Glomerular visceral epithelial cell (primary cell): ENCODE measurements around the gene TPX2.

Experiments
- DNase-seq: peaks from one replicate; pipeline ENCODE4 v3.0.0-alpha.2; 2016; ENCODE audit errors: extremely low spot score

TPX2 gene

DNA sequence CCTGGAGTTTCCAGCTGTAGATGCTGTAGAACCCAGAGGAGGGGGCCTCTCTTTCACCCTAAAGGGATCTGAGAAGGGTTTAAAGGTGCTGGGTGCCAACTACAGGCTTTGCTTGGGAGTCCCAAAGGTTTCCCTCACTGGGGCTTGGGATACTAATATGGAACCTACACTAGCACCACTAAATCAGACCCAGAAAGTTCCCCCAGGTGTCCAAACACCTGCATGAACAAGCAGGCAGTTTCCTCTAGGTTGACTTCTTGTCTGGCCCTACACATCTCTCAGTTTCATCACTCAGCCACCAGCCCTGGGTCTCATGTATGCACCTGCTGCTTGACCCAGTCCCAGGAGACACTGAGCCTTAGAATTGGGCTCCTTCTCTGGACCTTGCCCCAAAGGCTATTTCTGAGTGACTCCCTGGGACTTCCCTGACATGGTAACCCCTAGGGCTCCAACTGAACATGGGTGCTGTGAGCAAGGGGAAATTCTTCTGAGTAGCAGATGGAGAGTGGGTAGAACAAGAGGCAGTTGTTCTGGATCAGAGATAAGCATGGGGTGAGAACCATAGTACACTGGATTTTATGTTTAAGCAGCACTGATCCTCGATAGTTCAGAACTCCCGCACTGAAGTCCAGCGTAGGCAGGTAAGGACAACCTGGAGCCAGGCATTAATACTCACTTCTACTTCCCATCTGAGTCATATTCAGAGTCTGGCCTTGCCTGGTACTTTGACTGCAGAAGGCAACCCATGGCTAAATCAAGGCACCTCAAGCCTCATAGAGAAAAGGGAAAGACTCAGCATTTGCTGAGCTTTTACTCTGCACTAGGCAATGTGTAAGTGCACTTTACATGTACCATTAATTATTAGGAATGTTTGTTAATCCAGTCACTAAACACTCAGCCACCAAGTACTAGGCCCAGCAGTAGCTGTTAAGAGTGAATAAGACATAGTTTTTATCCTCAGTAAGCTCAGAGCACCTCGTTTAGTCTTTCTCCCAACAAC lies 33.2 kb upstream of the TPX2 start:
- no peak for DNase-seq

DNA sequence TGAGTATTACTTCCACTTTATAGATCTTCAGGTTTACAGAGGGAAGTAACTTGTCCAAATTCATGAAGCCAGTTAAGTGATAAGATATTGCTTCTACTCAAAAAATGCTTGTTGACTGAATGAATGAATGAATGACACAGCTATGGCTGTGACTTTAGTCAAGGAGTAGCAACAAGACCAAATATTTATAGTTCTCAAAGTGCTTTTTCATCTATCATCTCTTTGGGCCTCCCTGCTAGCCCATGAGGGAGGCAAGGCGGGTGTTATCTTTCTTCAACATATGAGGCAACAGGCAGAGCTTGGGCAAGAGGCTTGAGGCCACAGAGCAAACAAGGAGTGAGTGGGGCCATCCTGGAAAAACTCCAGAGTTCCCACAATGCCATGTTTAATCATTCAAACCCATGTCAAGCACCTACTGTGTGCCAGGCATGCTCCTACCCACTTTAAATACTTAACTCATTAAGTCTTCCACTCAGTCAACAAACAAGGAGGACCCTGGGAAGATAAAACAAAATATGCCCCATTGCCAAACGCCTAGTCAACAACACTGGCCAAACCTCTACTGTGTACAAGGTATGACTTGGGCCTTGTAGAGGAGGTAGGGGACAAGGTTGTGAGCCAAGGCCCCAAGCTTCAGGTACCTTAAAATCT lies 32.4 kb upstream of the TPX2 start:
- no peak for DNase-seq

DNA sequence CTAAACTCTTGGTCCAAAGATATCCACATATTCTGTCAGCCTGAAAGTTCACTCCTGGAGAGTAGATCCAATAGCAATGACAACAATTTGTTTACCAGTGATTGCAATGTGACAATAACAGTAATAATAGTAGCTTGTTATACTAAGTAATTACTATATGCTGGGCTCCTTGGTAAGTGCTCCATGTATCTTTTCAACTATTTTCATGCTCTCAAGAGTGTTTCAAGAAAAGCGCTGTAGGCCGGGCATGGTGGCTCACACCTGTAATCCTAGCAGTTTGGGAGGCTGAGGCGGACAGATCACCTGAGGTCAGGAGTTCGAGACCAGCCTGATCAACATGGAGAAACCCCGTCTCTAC lies 31.9 kb upstream of the TPX2 start:
- DNase-seq = no peak

DNA sequence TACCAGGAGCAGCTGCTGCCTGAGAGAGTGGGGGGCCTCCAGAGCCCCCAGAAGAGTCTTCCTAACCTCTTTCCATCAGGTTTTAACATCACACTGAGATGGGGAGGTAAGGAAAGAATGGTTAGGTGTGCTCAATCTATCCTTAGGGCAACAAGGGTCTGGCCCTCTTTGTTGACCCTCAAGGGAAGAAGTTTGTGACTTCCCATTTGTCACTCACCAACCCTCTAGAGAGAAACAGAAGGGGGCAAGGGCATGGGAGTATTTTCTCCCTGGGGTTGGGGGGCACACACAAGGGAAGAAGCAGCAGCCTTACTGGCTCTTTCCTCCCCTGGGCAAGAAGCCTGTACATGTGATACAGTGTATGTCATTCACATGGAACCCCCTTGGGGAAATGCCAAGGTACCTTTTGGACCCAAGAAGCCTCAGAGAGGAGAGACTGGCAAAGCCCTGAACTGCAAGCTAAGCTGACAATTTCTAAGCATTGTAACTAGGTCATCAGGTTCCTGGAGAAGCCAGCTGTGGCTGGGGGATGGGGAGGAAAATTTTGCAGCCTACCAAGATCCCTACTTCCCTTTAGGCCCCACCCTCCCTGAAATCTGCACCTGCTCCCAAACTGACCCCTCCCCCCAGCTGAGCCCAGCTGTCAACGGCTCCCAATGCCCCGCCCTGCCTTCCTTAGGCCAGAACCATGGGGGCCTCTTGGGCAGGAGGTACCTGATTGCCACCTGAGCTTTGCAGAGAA lies 30.9 kb upstream of the TPX2 start:
- no peak for DNase-seq

DNA sequence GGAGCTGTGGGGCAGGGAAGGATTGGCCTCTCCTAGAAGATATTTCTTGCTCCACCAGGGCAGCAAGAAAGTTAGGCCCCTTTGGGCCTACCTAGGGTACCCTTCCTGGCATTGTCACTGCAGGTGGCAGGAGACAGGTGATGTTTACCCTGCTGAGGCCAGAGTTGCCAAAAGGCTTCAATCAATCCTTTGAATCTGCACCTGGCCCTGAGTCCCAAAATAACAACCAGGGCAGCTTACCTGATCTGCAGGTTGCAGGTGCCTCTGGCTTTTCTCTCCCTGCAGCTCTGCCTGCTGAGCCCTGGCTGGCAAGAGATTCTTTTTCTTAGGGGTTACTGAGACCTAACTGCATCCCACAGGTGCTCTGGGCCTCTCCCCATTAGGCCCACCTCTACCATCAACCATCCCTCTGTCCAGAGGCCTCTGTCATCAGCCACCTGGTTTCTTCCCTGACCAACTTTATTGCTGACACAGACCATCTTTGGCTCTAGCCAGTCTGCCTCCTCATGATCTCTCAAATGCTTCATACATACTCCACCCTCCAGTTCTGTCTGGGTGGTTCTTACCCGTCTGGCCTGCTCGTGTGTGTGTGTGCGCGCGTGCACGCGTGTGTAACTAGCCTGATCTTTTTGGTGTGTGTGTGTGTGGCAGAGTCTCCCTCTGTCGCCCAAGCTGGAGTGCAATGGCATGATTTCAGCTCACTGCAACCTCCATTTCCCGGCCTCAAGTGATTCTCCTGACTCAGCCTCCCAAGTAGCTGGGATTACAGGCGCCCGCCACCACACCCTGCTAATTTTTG lies 30.2 kb upstream of the TPX2 start:
- no peak for DNase-seq

DNA sequence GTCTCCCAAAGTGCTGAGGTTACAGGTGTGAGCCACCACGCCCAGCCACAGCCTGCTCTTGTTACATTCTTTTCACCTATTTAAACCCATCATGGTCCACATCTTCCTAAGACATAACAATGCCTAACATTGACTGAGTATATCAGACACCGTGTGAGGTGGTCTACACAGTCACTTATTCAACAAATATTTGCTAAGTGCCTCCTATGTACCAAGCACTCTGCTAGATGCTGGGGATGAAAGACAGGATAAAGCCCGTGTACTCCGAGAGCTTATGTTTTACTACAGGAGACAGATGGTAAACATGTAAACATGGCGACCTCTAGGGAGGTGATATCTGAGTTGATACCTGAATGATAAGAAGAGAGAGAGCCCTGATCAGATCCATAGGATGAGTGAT lies 29.2 kb upstream of the TPX2 start:
- DNase-seq = no peak

DNA sequence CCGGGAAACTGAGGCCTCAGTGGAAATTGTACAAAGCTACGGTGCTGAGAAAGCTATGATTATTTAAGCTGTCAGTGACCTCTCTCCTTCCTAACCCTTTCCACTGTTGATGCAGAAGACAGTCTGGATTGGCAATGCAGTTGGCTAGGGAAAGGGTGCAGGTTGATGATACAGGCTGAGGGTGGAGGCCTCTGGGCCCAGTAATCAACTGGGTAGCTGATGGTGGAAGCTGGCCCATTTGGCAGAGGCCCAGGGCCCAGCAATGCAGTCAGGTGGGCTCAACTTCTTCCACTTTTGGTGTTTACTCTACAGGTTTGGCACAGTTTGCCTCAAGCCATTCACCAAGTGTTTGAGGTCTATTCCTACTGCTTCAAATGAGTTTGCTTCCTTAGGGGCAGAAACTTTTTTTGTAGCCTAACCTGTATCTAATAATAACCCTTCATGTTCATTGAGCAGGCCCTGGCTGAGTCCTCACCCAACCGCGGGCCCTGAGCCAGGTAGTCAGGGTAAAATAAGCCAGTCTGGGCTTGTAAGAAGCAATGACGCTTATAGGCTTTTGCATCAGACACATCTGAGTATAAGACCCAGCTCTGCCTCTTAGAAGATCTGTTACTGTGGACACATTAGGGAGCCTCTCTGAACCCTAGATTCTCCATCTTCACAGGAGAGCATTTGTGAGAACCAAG lies 28.5 kb upstream of the TPX2 start:
- DNase-seq = no peak

DNA sequence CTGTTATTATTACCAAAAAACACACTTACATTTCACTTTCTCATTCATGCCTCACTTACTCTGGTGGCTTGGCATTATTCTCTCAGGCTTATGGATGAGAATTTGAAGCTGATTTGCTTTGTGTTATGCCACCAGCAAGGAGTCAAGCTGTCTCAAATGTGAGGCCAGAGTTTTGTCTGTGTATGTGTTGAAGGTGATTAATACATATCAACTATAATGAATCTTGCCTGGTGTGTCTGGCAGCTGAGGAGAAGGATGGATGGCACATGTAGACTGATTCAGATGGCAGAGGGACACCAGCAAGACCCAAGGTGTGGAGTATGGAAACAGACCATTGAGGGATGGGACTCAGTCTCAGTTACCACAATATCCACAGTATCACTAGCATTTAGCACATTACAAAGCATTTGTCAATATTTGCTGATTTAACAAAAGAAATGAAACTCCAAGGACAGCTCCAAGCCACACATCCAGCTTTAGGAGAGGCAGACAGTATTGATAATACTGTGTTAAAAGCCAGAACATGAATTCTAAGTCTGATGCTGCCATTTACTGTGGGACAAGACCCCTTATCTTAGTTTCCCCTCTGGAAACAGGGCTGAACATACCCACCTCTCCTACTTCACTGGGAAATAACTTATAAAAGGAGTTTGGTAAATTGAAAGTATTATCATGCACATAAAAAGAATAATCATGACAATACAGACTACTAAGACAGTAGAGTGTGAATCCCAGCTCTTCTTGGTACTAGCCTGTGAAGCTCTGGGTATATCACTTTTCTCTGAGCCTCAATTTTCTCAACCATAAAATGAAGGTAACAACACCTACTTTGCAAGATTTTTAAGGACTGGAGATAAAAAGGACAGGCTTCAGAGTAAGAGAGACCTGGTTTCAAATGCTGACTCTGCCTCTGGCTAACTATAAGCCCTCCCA lies 27.6 kb upstream of the TPX2 start:
- no peak for DNase-seq

DNA sequence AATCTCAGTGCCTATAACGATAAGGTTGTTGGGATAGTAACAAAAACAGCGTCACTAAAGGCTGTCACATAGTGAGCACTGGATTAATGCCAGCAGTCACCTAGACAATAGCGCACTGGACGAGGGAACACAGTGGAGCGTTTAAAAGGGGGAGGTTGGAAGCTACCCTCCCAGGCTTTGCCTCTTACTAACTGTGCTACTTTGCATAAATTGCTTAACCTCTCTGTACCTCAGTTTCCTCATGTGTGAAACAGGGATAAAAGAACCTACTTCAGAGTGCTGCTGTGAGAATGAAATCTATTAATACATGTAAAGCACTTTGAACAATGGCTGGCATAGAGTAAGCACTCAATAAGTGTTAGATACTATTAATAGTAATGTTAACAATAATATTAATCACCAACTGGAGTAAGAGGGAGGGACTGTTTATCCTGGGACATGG lies 27.0 kb upstream of the TPX2 start:
- DNase-seq = no peak

DNA sequence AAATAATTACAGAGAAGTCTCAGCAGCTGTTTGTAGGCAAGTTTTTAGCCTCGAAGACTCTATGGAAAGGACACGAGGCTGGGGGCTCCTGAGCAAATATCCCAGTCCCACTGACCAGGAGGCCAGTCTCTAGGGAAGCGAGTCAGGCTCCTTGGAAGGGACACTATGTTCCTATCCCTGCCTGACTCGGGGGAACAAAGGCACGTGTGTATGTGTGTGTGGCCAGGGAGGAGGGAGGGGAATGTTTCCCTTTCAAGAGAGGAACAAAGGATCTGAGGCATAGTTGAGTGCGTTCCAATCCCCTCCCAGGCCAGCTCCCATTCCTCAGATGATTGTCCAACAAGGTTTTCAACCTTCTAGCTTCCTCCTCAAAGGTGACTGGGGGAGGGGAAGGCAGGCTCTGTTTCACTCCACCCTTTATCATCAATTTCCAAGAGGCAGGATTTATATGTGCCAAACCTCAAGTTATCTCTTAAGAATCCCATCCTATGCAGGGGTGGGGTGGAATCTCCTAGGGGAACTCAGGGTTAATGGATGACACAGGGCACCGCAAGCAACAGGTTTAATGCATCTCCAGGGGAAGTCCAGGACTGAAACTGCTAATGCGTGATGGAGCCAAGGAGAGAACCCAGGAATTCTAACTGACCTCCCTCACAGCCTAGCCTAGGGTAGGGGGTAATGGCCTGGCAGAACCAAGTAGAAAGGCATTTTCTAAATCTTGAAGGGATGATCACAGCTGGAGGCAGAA lies 26.4 kb upstream of the TPX2 start:
- peak; percentile 98 for DNase-seq

DNA sequence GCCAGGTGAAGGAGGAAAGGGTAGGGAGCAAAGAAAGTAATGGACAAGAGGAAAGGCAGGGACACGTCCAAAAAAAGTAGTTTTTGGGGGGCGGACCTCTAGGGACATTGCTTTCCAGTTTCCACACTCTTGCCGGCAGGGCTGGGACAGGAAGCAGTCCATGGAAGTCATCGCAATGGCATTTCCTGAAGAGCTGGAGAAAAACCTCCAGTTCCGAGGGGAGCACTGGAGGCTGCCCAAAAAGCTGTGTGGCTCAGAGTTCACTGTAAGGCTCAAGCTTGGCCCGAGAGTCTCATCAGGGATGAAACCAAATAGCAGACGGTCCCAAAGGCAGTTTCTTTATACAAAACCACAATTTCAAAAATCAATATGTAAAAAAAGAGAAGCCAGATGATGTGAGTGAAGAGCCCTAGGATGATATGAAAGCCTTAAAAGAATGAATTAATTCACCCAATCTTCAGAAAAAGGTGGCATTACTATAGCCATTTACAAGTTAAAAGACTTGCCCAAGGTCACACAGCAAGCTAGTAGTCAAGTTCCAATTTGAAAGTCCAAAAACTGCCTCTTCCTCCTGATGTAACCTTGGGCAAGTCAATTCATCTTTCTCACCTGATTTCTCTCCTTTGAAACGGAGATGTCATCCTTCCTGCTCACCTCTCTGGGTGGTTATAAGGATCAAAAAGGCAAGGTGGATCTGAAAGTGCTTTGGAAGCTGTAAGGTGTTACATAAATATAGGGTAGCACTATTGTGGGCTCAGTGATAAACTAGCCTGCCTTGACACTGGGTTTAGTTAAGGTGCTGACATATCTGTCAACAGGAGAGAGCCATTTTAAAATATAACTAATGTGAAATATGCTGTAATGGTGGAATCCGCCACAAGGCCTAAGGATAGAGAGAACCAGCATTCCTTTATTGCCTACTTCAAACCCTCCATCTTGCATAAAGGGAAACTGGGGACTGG lies 25.5 kb upstream of the TPX2 start:
- DNase-seq = peak; percentile 91

DNA sequence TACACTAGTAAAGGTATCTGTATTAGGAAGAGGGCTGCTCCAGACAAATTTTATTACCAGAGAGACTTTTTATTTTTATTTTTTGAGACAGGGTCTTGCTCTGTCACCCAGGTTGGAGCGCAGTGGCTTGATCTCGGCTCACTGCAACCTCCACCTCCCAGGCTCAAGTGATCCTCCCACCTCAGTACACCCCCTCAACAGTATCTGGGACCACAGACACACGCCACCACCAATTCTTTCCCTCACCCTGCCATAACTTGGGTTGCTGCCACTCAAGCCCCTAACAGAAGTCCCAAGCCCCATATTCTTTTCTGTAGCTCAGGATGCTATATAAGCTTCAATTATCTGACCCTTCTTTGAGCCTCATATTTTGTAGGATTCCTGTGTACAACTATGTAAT lies 23.3 kb upstream of the TPX2 start:
- DNase-seq = no peak

DNA sequence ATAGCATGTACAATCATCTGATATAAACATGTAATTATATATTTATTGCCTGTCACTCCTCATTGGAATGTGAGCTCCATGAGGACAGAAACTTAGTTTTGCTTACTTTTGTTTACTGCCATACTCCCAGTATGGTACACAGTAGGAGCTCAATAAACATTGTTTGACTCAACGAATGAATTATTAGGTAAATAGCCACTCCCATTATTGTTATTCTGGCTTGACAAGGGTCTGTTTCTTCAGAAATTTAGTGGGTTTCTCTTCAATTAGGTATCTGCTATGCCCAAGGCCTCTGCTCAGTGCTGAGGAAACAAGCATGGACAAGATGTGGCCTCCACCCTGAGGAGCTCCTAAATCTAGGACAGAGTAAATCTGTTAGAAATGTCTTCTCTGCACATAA lies 22.7 kb upstream of the TPX2 start:
- no peak for DNase-seq

DNA sequence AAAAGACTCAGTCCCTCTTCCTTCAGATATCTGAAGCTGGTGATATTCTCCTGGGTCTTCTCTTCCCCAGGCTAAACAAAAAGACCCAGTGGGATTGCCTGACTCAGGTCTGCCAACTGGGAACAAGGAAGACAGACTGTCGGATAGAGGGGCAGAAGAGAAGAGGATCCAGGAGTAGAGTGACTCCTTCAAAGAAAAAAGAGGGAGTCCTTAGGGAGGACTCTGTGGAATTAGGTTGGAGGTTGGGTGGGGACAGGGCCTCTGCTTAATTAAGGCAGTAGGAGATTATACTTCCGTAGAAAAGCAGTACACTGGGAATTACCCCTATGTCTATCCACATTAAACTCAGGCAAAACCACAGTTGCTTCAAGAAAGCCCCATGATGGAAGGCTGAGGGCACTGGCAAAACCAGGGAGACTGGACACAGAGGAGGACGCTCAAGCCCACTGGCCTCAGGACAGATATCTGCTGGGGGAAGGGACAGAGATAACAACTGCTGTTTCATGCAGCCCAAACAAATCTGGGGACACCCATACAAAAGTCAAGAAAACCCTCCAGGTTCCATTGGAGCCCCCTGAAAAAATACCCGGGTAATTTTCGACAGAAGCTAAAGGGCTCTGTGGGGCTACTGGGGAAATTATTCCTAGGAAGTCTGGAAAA lies 22.1 kb upstream of the TPX2 start:
- no peak for DNase-seq

DNA sequence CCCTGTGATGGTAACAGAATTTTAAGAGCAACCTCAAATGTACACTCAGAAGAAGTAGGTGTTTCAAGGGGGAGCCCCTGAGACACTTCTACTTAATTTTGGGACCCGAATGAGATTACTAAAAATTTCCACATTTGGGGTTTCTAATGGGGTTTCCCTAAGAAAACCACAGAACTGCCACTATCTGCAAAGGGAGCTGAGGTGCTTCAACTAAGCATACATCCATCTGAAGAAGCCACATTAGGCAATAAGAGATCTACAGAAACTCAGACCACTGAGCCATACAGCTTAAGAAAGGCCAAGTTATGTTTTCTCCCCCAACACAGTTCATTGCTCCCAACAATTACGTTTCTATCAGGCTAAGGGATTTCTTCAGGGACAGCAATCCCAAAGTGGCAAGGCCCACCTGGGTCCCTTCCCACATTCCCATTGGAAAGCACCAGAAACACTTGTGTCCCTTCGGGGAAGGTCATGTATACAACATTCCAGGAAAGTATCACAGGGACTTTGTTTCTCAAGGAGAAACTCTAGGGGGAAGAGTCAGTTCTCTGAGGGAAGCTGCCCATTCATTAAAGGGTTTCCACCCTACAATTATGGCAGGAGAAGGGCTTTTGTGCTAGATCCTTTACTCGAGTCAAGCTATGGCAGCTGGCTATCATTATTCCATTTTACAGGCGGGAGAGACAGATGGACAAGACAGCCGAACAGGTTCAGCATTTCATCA lies 21.4 kb upstream of the TPX2 start:
- DNase-seq = no peak

DNA sequence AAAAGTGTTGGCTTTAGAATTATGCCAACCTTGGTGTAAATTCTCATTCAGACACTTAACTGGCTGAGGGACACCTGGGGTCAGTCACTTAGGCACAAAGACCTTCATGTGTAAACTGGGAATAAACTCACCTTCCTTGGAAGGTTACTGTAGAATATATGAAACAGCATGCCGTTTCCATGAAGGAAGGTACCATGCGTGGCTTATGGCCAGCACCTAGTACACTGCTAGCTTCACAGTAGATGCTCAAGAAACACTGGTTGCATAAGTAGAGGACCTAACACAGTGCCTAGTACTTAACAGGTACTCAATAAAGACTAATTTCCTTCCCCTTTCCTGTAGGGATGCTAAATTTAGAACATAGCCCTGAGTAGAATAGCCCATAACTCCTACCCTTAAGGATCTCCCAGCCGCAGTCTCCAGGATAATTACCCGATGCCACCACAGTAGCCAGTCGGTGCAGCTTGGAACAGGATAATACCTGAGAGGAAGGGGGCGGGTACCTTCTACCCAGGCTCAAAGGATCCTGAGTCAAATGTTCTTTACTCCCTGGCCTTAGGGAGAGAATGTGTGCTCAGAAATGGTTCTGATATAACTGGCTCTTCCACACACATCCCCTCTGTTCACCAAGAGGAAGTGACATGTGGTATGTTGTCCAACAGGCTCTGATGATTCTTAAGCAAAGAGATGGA lies 20.0 kb upstream of the TPX2 start:
- DNase-seq = no peak
